Neuron (in vitro differentiated cells): Measurements from ENCODE around the gene FAM13A.

Experiments used
- H2AFZ ChIP-seq: one replicate; pipeline ENCODE4 v1.6.1; 2013; ENCODE audit warnings: low read depth, mild to moderate bottlenecking, inconsistent platforms, low read length, moderate library complexity
- H3K27me3 ChIP-seq: one replicate; pipeline ENCODE4 v1.6.1; 2013; ENCODE audit warnings: low read length; ENCODE audit not compliant: insufficient read depth
- H3K36me3 ChIP-seq: one replicate; pipeline ENCODE4 v1.6.1; 2013; ENCODE audit warnings: low read length; ENCODE audit not compliant: insufficient read depth
- H3K4me1 ChIP-seq: one replicate; pipeline ENCODE4 v1.6.1; 2013; ENCODE audit warnings: low read length; ENCODE audit not compliant: insufficient read depth
- H3K4me3 ChIP-seq: 2 replicates; pipeline ENCODE4 v1.5.1; 2013; ENCODE audit warnings: mild to moderate bottlenecking, low read length, moderate library complexity
- H3K9me3 ChIP-seq: one replicate; pipeline ENCODE4 v1.6.1; 2013; ENCODE audit warnings: low read length

Gene FAM13A

GRCh38 chr4:88719381-88719780 lies 337.6 kb downstream of the FAM13A start:
- Histone ChIP-seq H3K4me1 (no peaks in the 10 kb centered on the region), H2AFZ (no peak overlapping the region), H3K36me3 (peaks cover 5% of the 10 kb centered on the region), H3K4me3 (no peak overlapping the region), H3K27me3 (no peaks in the 10 kb centered on the region), H3K9me3 (peaks cover 10% of the 10 kb centered on the region)

GRCh38 chr4:88718098-88718497 lies 338.9 kb downstream of the FAM13A start:
- H2AFZ ChIP-seq: no peak overlapping the region
- H3K27me3 ChIP-seq: no peaks in the 10 kb centered on the region
- H3K36me3 ChIP-seq: no peaks in the 10 kb centered on the region
- no peaks in the 10 kb centered on the region for H3K4me1 ChIP-seq
- H3K4me3 ChIP-seq: no peak overlapping the region
- peaks cover 10% of the 10 kb centered on the region for H3K9me3 ChIP-seq

- no peak overlapping the region for H2AFZ ChIP-seq
- peaks cover 3% of the 10 kb centered on the region for H3K36me3 ChIP-seq
- H3K27me3 ChIP-seq: no peaks in the 10 kb centered on the region
- peaks cover 10% of the 10 kb centered on the region for H3K9me3 ChIP-seq
- H3K4me1 ChIP-seq: no peaks in the 10 kb centered on the region
- no peak overlapping the region for H3K4me3 ChIP-seq
Observed at GRCh38 chr4:88713782-88714181, 343.2 kb downstream of the FAM13A start.

- Histone ChIP-seq H3K4me3 (no peak overlapping the region), H2AFZ (no peak overlapping the region), H3K27me3 (no peaks in the 10 kb centered on the region), H3K9me3 (no peaks in the 10 kb centered on the region), H3K36me3 (peaks cover 3% of the 10 kb centered on the region), H3K4me1 (no peaks in the 10 kb centered on the region)
Observed at GRCh38 chr4:88709989-88710388, 347.0 kb downstream of the FAM13A start.

GRCh38 chr4:88706574-88706973 lies 350.4 kb downstream of the FAM13A start:
- H3K4me1 ChIP-seq: no peaks in the 10 kb centered on the region
- H3K36me3 ChIP-seq: peaks cover 2% of the 10 kb centered on the region
- H3K4me3 ChIP-seq: no peak overlapping the region
- no peaks in the 10 kb centered on the region for H3K9me3 ChIP-seq
- H2AFZ ChIP-seq: no peak overlapping the region
- H3K27me3 ChIP-seq: no peaks in the 10 kb centered on the region

- H2AFZ ChIP-seq: no peak overlapping the region
- peaks cover 2% of the 10 kb centered on the region for H3K36me3 ChIP-seq
- H3K4me3 ChIP-seq: no peak overlapping the region
- H3K4me1 ChIP-seq: no peaks in the 10 kb centered on the region
- H3K9me3 ChIP-seq: no peaks in the 10 kb centered on the region
- H3K27me3 ChIP-seq: no peaks in the 10 kb centered on the region
Observed at GRCh38 chr4:88705805-88706492, 351.0 kb downstream of the FAM13A start.

GRCh38 chr4:88705223-88705622 lies 351.8 kb downstream of the FAM13A start:
- Histone ChIP-seq H2AFZ (no peak overlapping the region), H3K36me3 (peaks cover 2% of the 10 kb centered on the region), H3K4me1 (no peaks in the 10 kb centered on the region), H3K4me3 (no peak overlapping the region), H3K9me3 (no peaks in the 10 kb centered on the region), H3K27me3 (no peaks in the 10 kb centered on the region)

- peaks cover 2% of the 10 kb centered on the region for H3K36me3 ChIP-seq
- no peaks in the 10 kb centered on the region for H3K9me3 ChIP-seq
- H3K27me3 ChIP-seq: no peaks in the 10 kb centered on the region
- H2AFZ ChIP-seq: no peak overlapping the region
- no peak overlapping the region for H3K4me3 ChIP-seq
- H3K4me1 ChIP-seq: no peaks in the 10 kb centered on the region
Observed at GRCh38 chr4:88702782-88703181, 354.2 kb downstream of the FAM13A start.

GRCh38 chr4:88698519-88698918 lies 358.5 kb downstream of the FAM13A start:
- Histone ChIP-seq H3K4me1 (peaks cover 2% of the 10 kb centered on the region), H3K36me3 (no peaks in the 10 kb centered on the region), H3K27me3 (no peaks in the 10 kb centered on the region), H3K4me3 (no peak overlapping the region), H3K9me3 (no peaks in the 10 kb centered on the region), H2AFZ (no peak overlapping the region)

GRCh38 chr4:88697588-88698329 lies 359.2 kb downstream of the FAM13A start, which contains the start of gene NAP1L5:
Gene NAP1L5 (minus strand): TSS chr4:88697829. CDS start chr4:88697754, 75 bp downstream.
- Histone ChIP-seq H3K36me3 (no peaks in the 10 kb centered on the region), H2AFZ (peak within 1 kb of the TSS; percentile 44), H3K4me1 (peaks cover 2% of the 10 kb centered on the region), H3K4me3 (peak within 1 kb of the TSS; percentile 64), H3K9me3 (no peaks in the 10 kb centered on the region), H3K27me3 (no peaks in the 10 kb centered on the region)

- Histone ChIP-seq H3K4me3 (peak overlapping the region; percentile 64), H3K4me1 (peaks cover 2% of the 10 kb centered on the region), H2AFZ (peak overlapping the region; percentile 44), H3K27me3 (no peaks in the 10 kb centered on the region), H3K36me3 (no peaks in the 10 kb centered on the region), H3K9me3 (no peaks in the 10 kb centered on the region)
Observed at GRCh38 chr4:88697141-88697540, 359.8 kb downstream of the FAM13A start.

- Histone ChIP-seq H3K4me3 (peak overlapping the region; percentile 64), H3K4me1 (peaks cover 2% of the 10 kb centered on the region), H2AFZ (peak overlapping the region; percentile 44), H3K27me3 (no peaks in the 10 kb centered on the region), H3K36me3 (no peaks in the 10 kb centered on the region), H3K9me3 (no peaks in the 10 kb centered on the region)
Observed at GRCh38 chr4:88696630-88697029, 360.4 kb downstream of the FAM13A start.

GRCh38 chr4:88693792-88694191 lies 363.2 kb downstream of the FAM13A start:
- Histone ChIP-seq H3K4me3 (no peak overlapping the region), H2AFZ (no peak overlapping the region)

More at GRCh38 chr4:88693792-88694191, 363.2 kb downstream of the FAM13A start:
- H3K36me3 ChIP-seq: no peaks in the 10 kb centered on the region
- H3K27me3 ChIP-seq: no peaks in the 10 kb centered on the region
- no peaks in the 10 kb centered on the region for H3K9me3 ChIP-seq
- H3K4me1 ChIP-seq: peaks cover 2% of the 10 kb centered on the region
